Right hindlimb (tissue), 1 donor: ENCODE data around the gene PARD3B.

Experiments used
- DNase-seq: peaks from one replicate; pipeline ENCODE4 v3.0.0-alpha.2; 2018

PARD3B gene

GRCh38 chr2:205296959-205297358 lies 751.7 kb downstream of the PARD3B start:
- no peak for DNase-seq

GRCh38 chr2:205297368-205297767 lies 752.1 kb downstream of the PARD3B start:
- DNase-seq: no peak

- DNase-seq: no peak
These were observed 752.6 kb downstream of the PARD3B start for GRCh38 chr2:205297846-205298245.

GRCh38 chr2:205311201-205311600 lies 765.9 kb downstream of the PARD3B start:
- DNase-seq: no peak

GRCh38 chr2:205321231-205321630 lies 776.0 kb downstream of the PARD3B start:
- DNase-seq: no peak

- DNase-seq: no peak
These were observed 778.7 kb downstream of the PARD3B start for GRCh38 chr2:205323929-205324328.

GRCh38 chr2:205324355-205324754 lies 779.1 kb downstream of the PARD3B start:
- DNase-seq: no peak

- no peak for DNase-seq
These were observed 788.1 kb downstream of the PARD3B start for GRCh38 chr2:205333351-205333750.

- DNase-seq: no peak
These were observed 792.0 kb downstream of the PARD3B start for GRCh38 chr2:205337274-205337673.

- DNase-seq: no peak
These were observed 792.9 kb downstream of the PARD3B start for GRCh38 chr2:205338156-205338555.

GRCh38 chr2:205343103-205343502 lies 797.8 kb downstream of the PARD3B start:
- DNase-seq: no peak

GRCh38 chr2:205346649-205347048 lies 801.4 kb downstream of the PARD3B start:
- DNase-seq: no peak

GRCh38 chr2:205347899-205348298 lies 802.6 kb downstream of the PARD3B start:
- DNase-seq: no peak

GRCh38 chr2:205352094-205352493 lies 806.8 kb downstream of the PARD3B start:
- no peak for DNase-seq

GRCh38 chr2:205352593-205352992 lies 807.3 kb downstream of the PARD3B start:
- no peak for DNase-seq

- DNase-seq: no peak
These were observed 812.5 kb downstream of the PARD3B start for GRCh38 chr2:205357732-205358131.

- no peak for DNase-seq
These were observed 813.1 kb downstream of the PARD3B start for GRCh38 chr2:205358351-205358815.

- DNase-seq: no peak
These were observed 816.0 kb downstream of the PARD3B start for GRCh38 chr2:205361272-205361671.

GRCh38 chr2:205361970-205362369 lies 816.7 kb downstream of the PARD3B start:
- no peak for DNase-seq

GRCh38 chr2:205364261-205364660 lies 819.0 kb downstream of the PARD3B start:
- DNase-seq: no peak

GRCh38 chr2:205366336-205367060 lies 821.2 kb downstream of the PARD3B start:
- DNase-seq: no peak

GRCh38 chr2:205367331-205367935 lies 822.2 kb downstream of the PARD3B start:
- DNase-seq: no peak

GRCh38 chr2:205369813-205370212 lies 824.5 kb downstream of the PARD3B start:
- DNase-seq: no peak

- DNase-seq: no peak
These were observed 825.5 kb downstream of the PARD3B start for GRCh38 chr2:205370726-205371125.

- DNase-seq: no peak
These were observed 826.9 kb downstream of the PARD3B start for GRCh38 chr2:205372141-205372540.
